Measurements from ENCODE around the gene CRACR2A. TPM values are rescaled to one million over a fixed set of nuclear protein-coding genes. Genes with fewer than 3 reads are reported as not detected.

CRACR2A gene
- total and polyA plus RNA-seq, 2 of the 13 experiments (the other 11 are each of a cell fraction or from before 2014, with no cell fraction given), result 0.09 to 0.20 TPM

DNA sequence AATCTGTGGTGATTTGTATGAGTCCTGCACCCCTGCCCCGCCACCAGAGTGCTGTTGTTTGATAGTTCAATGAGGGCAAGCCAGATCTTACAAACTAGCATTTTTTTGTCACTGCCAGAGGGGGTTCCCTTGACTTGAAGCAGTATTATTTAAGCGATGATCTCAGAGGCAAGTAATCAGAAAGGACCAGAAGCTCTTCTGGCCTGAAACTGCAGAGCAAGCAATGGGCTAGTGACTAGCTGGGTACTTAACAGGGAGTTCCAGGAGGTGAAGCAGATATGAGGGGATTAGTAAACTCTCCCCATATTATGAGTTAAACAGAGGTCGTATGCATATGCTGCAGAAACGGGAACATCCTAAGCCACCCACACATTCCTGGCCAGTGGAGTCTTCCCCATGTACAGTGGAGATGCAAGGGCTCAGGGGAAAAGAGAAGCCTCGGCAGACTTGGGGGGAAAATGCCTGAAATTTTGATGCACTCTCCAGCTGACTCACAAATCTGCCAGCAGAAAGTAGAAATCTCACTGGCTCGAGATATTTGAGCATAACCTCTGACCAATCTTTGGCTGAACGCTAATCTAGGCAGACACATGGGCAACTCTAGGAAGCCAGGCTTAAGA, 8.3 kb upstream of the CRACR2A start:
- ChIA-PET POLR2A (no interaction called here), CTCF (ENCODE audit: low intra/inter-chr PET ratio, low total read pairs) (no interaction called here)
- intact Hi-C loops (cut with micrococcal nuclease; ENCODE audit: unreplicated experiment) (no loop called here), in situ Hi-C loops (cut with HindIII; ENCODE audit: extremely low pct_ligation_motif_present, low pct_unique_long_range_greater_than_20kb) (no loop called here)
- Histone ChIP-seq H3K9ac (ENCODE audit: insufficient read depth, low read depth, low read length) (no peak overlapping the region), H3K79me2 (ENCODE audit: insufficient read depth, low read length) (no peaks in the 10 kb centered on the region), H4K20me1 (ENCODE audit: insufficient read depth, low read length) (no peaks in the 10 kb centered on the region), H3K4me3 (replicated peaks in 1 of 3; ENCODE audit: insufficient read depth in 1 of 3, low read depth in 2 of 3, low read length in 3 of 3) (no peak overlapping the region), H3K36me3 (replicated peaks in 1 of 2; ENCODE audit: control insufficient read depth in 1 of 2, insufficient read depth in 2 of 2, low read length in 2 of 2) (no peaks in the 10 kb centered on the region), H3K27ac (ENCODE audit: extremely low read length, insufficient read depth, low read length) (no peak overlapping the region), H2AFZ (ENCODE audit: low read length) (no peak overlapping the region), H3K4me2 (ENCODE audit: low read depth, low read length) (no peak overlapping the region), H3K27me3 (ENCODE audit: control insufficient read depth in 1 of 2, insufficient read depth in 2 of 2, low read length in 2 of 2) (no peaks in the 10 kb centered on the region), H3K9me3 (ENCODE audit: low read length) (no peaks in the 10 kb centered on the region), H3K4me1 (ENCODE audit: insufficient read depth, low read length) (peaks cover 13% of the 10 kb centered on the region)
- no peak for ATAC-seq
- no TSS peak for BruUV-seq (replicated peaks)
- no peak for FAIRE-seq
- DNase-seq (ENCODE audit: low spot score), result no peak
- WGBS (ENCODE audit: low lambda C conversion rate), result 39% methylated on average over 6 of the region's 7 CpGs
- no peak for TF ChIP-seq REPIN1 (CRISPR knock-in tag; IDR thresholded peaks at IDR 0.05; ENCODE audit: borderline replicate concordance, low read depth)

DNA sequence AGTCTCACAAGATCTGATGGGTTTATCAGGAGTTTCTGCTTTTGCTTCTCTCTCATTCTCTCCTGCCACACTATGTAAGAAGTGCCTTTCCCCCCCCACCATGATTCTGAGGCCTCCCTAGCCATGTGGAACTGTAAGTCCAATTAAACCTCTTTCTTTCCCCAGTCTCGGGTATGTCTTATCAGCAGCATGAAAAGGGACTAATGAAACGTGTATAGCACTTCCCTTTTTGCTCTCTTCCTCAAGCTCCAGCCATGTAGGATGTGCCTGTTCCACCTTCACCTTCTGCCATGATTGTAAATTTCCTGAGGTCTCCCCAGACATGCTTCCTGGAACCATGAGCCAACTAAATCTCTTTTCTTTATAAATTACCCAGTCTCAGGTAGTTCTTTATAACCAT, 7.0 kb upstream of the CRACR2A start:
- H3K27ac ChIP-seq (ENCODE audit: extremely low read length, insufficient read depth, low read length), result no peak overlapping the region
- WGBS (ENCODE audit: low lambda C conversion rate), result 7% methylated on average over 2 of the region's 2 CpGs
- in situ Hi-C loops (cut with HindIII; ENCODE audit: extremely low pct_ligation_motif_present, low pct_unique_long_range_greater_than_20kb), result no loop called here
- H3K4me2 ChIP-seq (ENCODE audit: low read depth, low read length), result no peak overlapping the region
- ChIA-PET CTCF (ENCODE audit: low intra/inter-chr PET ratio, low total read pairs) (no interaction called here), POLR2A (no interaction called here)
- no TSS peak for BruUV-seq (replicated peaks)
- H3K4me3 ChIP-seq (replicated peaks in 1 of 3; ENCODE audit: insufficient read depth in 1 of 3, low read depth in 2 of 3, low read length in 3 of 3), result no peak overlapping the region
- no peak for ATAC-seq
- no peaks in the 10 kb centered on the region for H3K27me3 ChIP-seq (ENCODE audit: control insufficient read depth in 1 of 2, insufficient read depth in 2 of 2, low read length in 2 of 2)
- peaks cover 13% of the 10 kb centered on the region for H3K4me1 ChIP-seq (ENCODE audit: insufficient read depth, low read length)
- no peak for FAIRE-seq
- no peak overlapping the region for H3K9ac ChIP-seq (ENCODE audit: insufficient read depth, low read depth, low read length)
- no peak for DNase-seq (ENCODE audit: low spot score)
- H3K36me3 ChIP-seq (replicated peaks in 1 of 2; ENCODE audit: control insufficient read depth in 1 of 2, insufficient read depth in 2 of 2, low read length in 2 of 2), result no peaks in the 10 kb centered on the region
- intact Hi-C loops (cut with micrococcal nuclease; ENCODE audit: unreplicated experiment), result no loop called here
- no peaks in the 10 kb centered on the region for H4K20me1 ChIP-seq (ENCODE audit: insufficient read depth, low read length)
- no peaks in the 10 kb centered on the region for H3K79me2 ChIP-seq (ENCODE audit: insufficient read depth, low read length)
- no peaks in the 10 kb centered on the region for H3K9me3 ChIP-seq (ENCODE audit: low read length)
- H2AFZ ChIP-seq (ENCODE audit: low read length), result no peak overlapping the region
- TF ChIP-seq, protein P1, sequence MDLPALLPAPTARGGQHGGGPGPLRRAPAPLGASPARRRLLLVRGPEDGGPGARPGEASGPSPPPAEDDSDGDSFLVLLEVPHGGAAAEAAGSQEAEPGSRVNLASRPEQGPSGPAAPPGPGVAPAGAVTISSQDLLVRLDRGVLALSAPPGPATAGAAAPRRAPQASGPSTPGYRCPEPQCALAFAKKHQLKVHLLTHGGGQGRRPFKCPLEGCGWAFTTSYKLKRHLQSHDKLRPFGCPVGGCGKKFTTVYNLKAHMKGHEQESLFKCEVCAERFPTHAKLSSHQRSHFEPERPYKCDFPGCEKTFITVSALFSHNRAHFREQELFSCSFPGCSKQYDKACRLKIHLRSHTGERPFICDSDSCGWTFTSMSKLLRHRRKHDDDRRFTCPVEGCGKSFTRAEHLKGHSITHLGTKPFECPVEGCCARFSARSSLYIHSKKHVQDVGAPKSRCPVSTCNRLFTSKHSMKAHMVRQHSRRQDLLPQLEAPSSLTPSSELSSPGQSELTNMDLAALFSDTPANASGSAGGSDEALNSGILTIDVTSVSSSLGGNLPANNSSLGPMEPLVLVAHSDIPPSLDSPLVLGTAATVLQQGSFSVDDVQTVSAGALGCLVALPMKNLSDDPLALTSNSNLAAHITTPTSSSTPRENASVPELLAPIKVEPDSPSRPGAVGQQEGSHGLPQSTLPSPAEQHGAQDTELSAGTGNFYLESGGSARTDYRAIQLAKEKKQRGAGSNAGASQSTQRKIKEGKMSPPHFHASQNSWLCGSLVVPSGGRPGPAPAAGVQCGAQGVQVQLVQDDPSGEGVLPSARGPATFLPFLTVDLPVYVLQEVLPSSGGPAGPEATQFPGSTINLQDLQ (CRISPR knock-in tag; IDR thresholded peaks at IDR 0.05), result no peak
- no peak for TF ChIP-seq ZNF549 (CRISPR knock-in tag; IDR thresholded peaks at IDR 0.05)
- TF ChIP-seq TGIF2 (CRISPR knock-in tag; IDR thresholded peaks at IDR 0.05), result no peak
- TF ChIP-seq, protein P2, sequence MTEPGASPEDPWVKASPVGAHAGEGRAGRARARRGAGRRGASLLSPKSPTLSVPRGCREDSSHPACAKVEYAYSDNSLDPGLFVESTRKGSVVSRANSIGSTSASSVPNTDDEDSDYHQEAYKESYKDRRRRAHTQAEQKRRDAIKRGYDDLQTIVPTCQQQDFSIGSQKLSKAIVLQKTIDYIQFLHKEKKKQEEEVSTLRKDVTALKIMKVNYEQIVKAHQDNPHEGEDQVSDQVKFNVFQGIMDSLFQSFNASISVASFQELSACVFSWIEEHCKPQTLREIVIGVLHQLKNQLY (CRISPR knock-in tag; IDR thresholded peaks at IDR 0.05), result no peak
- TF ChIP-seq ZNF737 (CRISPR knock-in tag; IDR thresholded peaks at IDR 0.05; ENCODE audit: borderline replicate concordance), result no peak
- TF ChIP-seq HNRNPL (IDR thresholded peaks at IDR 0.05; ENCODE audit: low read depth, low read length), result no peak
- TF ChIP-seq, protein P3, sequence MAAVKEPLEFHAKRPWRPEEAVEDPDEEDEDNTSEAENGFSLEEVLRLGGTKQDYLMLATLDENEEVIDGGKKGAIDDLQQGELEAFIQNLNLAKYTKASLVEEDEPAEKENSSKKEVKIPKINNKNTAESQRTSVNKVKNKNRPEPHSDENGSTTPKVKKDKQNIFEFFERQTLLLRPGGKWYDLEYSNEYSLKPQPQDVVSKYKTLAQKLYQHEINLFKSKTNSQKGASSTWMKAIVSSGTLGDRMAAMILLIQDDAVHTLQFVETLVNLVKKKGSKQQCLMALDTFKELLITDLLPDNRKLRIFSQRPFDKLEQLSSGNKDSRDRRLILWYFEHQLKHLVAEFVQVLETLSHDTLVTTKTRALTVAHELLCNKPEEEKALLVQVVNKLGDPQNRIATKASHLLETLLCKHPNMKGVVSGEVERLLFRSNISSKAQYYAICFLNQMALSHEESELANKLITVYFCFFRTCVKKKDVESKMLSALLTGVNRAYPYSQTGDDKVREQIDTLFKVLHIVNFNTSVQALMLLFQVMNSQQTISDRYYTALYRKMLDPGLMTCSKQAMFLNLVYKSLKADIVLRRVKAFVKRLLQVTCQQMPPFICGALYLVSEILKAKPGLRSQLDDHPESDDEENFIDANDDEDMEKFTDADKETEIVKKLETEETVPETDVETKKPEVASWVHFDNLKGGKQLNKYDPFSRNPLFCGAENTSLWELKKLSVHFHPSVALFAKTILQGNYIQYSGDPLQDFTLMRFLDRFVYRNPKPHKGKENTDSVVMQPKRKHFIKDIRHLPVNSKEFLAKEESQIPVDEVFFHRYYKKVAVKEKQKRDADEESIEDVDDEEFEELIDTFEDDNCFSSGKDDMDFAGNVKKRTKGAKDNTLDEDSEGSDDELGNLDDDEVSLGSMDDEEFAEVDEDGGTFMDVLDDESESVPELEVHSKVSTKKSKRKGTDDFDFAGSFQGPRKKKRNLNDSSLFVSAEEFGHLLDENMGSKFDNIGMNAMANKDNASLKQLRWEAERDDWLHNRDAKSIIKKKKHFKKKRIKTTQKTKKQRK (IDR thresholded peaks at IDR 0.05; ENCODE audit: low read length), result no peak
- no peak for TF ChIP-seq MEIS1 (CRISPR knock-in tag; IDR thresholded peaks at IDR 0.05; ENCODE audit: borderline replicate concordance)
- no peak for TF ChIP-seq ZNF879 (CRISPR knock-in tag; IDR thresholded peaks at IDR 0.05)
- TF ChIP-seq KLF13 (CRISPR knock-in tag; IDR thresholded peaks at IDR 0.05), result no peak
- TF ChIP-seq IKZF4 (CRISPR knock-in tag; IDR thresholded peaks at IDR 0.05; ENCODE audit: borderline replicate concordance, low read depth, not compliant biosample characterization), result no peak

Measured in HepG2 (cell line).